Right lung (tissue), 5 donors: ENCODE data around the gene KCNIP3. TPM values are rescaled to one million over a fixed set of nuclear protein-coding genes. Genes with fewer than 3 reads are reported as not detected.
A peak's percentile ranks its signal among the peaks of the same experiment; 100 is the strongest.

Experiments
- DNase-seq, 2 donors: peaks; one replicate each; pipeline ENCODE4 v3.0.0-alpha.2; 2013
- polyA plus RNA-seq, 5 donors: library from polyadenylated mRNA; unstranded; fragments of 120-200 nt; gene quantifications; one replicate each; pipeline versions ENCODE4 v1.2.1 to v1.2.3, GENCODE V29; 2013; ENCODE audit warnings: inconsistent platforms in 1 of 5, low replicate concordance in 1 of 5; ENCODE audit not compliant: insufficient read length in 5 of 5, insufficient read depth in 1 of 5

Gene KCNIP3
- polyA plus RNA-seq, 5 donors: 6.2 to 10.0 (median 7.4) TPM

GRCh38 chr2:95327861-95328260 lies 30.7 kb downstream of the KCNIP3 start:
- DNase-seq: no peak

DNA sequence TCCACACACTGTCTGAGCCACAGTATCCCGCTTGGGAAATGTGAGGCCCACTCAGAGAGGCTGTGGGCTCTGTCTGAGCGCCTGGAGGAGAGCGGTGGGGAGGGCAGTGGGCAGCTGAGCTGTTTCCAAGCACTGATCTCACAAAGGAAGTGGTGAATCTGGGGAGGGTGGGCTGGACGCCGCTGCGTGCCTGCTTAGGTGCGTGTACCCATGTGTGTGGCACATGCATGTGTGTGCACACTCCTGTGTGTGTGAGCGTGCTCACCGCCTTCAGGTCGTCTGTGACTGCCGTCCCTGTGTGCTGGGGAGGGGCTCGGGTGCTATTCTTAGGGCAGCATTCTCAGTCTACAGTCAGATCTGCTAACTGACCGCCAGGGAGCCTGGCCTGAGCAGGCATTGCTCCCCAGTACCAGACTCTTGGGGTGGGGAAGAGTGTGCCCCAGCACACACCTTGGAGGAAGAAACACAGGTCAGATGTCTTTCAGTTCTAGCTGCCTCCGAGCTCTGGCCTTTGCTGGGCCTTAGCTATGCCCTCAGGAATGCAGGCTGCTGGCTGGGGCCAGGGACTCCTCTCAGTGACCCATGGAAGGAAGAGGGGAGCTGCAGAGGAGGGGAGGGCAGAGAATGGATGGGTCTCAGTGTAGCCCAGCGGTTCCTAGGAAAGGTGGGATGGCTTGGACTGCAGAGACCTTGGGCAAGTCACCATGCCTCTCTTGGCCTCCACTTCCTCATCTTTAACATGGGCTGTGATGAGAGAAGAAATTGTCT lies 31.4 kb downstream of the KCNIP3 start:
- DNase-seq: no peak

- no peak for DNase-seq
These were observed 32.3 kb downstream of the KCNIP3 start for GRCh38 chr2:95329401-95329800.

GRCh38 chr2:95329891-95330793 lies 33.0 kb downstream of the KCNIP3 start:
- no peak for DNase-seq

DNA sequence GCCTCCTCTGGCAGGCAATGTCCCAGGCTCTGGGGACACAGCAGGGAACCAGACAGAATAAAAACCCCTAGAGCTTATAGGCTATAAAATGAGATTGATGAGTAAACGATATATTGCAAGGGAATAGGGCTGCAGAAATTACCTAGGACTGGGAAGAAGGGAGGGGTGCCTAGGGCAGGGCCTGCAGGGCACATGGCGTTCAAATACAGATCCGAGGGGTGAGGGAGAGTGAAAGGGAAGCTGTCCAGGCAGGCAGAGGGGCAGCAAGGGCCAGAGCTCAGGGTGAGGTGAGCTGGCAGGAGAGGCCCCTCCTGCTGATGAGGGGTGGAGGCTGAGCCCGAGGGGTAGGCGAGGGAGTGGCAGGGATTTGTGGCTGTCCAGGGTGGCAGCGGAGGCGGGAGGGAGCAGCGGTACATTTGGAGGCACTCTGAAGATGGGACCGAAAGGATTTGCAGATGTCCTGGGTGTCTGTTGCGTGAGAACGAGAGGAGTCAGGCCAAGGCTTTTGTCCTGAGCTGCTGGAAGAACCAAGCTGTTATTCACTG lies 33.7 kb downstream of the KCNIP3 start:
- no peak for DNase-seq

GRCh38 chr2:95331606-95332005 lies 34.5 kb downstream of the KCNIP3 start:
- no peak for DNase-seq

DNA sequence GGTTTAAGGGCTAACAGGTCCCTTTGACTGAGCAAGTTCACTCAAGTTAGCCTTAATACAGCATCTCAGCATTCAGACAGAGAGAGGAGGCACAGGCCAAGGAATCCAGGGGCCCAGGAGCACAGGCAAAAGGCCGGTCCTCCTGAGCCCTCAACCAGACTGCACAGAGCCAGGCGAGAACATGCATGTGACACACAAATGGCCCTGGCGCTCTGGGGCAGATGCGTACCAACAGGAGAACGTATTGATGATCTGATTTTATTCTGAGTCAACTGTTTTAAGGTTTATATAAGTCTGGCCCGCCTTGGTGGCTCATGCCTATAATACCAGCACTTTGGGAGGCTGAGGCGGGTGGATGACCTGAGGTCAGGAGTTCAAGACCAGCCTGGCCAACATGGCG lies 34.9 kb downstream of the KCNIP3 start:
- DNase-seq: no peak

DNA sequence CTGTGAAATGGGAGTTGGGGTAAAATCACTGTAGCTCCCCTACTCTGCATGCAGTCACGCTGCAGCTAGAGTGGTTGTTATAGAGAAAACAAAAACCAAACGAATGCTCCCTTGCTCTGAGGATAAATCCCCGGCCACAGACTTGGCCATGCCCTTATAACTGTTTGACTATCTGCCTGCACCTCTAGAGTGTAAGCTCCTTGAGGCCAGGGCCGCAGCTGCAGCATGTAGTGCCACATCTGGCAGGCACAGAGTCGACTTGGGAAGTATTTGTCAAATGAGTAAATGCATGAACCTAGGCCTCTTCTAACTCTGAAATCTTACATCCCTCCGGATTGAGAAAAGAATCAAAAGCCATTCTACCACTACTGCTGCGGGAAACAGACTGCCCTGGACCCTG lies 35.9 kb downstream of the KCNIP3 start:
- DNase-seq: no peak

GRCh38 chr2:95333888-95334338 lies 36.8 kb downstream of the KCNIP3 start:
- DNase-seq: no peak

- no peak for DNase-seq
These were observed 37.9 kb downstream of the KCNIP3 start for GRCh38 chr2:95334916-95335641.

- no peak for DNase-seq
These were observed 39.3 kb downstream of the KCNIP3 start for GRCh38 chr2:95336406-95336805.

- no peak for DNase-seq
These were observed 40.7 kb downstream of the KCNIP3 start for GRCh38 chr2:95337829-95338228.

- DNase-seq: no peak
These were observed 45.6 kb downstream of the KCNIP3 start for GRCh38 chr2:95342556-95343320.

DNA sequence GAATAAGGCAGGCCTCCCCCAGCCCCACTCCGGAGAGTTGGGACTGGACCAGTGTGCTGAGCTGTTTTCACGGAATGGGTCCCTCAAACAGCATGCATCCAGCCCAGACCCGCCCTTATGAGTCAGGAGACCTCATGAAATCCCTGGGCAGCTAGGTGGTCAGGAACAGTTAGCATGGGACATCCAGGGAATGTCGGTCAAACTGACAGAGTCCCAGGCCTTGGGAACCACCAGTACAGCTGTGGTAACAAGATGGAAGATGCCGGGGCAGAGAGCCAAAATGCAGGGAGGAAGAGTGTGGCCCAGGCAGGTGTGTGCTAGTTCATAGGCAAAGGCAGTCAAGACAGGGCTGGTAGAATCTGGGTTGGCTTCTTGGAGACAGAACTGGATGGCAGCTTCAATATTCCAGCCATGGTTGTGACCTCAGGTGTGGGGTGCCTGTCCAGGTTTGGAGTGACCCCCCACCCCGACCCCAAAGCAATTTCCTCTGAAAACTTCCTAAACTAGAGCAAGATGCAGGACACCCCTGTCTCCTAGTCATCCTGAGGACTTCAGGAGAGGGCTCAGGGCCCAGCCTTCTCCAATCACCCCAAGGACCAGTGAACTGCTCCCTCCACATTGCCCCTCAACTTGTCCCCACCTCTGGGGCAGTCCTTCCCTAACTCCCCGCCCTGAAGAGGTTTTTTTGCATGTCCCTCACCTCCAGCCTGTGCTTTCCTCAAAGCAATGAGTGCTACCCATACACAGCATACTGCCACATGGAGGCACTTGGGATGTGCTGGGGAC lies 46.5 kb downstream of the KCNIP3 start:
- DNase-seq: no peak

DNA sequence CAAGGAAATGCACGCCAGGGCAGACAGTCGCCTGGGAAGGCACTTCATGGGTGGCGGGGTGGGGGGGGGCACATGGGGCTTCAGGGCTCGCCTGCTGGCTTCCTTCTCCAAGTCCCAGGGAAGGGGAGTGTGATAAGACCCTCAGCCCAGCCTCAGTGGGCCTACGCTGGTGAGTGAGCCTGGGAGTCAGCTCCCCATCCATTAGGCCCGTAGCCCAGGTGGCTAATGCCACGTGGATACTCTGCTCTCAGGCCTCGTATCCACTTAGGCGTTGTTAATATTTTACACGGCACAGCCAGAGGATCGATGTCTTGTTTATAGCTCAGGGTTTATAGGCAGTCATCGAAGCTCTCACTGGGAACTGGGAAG lies 47.1 kb downstream of the KCNIP3 start:
- no peak for DNase-seq

- no peak for DNase-seq
These were observed 47.5 kb downstream of the KCNIP3 start for GRCh38 chr2:95344656-95345055.

GRCh38 chr2:95345081-95345562 lies 48.0 kb downstream of the KCNIP3 start:
- DNase-seq: no peak

DNA sequence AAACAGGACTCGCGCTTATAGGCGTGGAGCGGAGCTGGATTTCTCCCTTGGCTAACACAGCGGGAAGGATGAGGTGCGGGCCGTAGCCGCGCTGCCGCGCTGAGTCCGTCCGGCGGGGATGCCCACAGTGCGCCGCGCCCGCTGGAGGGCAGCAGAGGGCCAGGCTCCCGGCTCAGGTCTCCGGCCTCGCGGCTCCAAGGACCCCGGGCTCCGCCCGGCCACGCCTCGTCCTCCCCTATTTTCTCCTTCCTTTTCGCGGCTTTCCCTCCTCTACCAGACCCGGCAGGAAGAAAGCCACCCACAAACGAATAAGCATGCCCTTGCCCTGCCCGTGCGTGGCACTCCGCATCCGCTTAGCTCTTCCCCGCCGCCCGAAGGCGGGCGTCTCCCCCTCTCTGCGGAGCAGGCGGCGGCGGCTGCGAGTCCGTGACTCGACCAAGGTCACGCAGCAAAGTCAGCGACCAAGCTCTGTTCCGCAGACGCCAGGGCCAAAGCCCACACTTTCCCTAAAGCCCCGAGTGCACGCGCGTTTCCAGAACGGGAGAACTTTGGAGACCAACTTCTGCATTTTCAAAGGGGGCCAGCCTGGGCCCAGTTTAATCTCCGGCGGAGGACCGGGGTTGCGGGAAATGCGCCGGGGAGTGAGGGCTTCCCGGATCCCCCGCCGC lies 48.5 kb downstream of the KCNIP3 start:
- DNase-seq: peak; percentile 71 to 74

DNA sequence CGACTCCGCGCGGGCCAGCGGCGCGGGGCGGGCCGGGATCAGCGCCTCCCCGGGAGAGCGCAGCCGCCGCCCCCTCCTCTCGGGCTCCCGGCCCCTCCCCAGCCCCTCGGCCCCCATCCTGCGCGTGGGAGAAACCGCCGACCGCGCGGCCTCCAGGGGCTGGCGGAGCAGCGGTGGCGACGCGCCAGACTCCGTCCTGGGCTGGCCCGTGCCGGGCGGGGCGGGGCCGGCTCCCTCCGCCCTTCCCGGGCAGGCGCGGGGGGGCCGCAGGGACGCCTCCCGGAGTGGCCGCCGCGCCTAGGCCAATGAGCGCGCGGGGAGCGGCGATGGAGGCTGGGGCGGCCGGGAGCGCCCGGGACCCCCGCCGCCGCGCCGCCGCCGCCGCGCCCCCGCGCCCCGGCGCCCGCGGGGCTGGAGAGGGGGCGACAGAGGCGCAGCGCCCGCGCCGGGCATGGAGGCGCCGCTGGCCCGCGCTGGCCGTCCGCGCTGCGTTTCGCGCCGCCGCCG lies 49.1 kb downstream of the KCNIP3 start:
- peak; percentile 38 to 55 for DNase-seq
